GM18499 (cell line): ENCODE data around the gene THADA.
"Not testable (repeated sequence)": the region's sequence is repeated elsewhere in the genome, so short reads cannot be mapped to it uniquely, and the experiment has no call there.

ENCODE experiments used
- ATAC-seq: cut with Tn5 transposase; IDR thresholded peaks from one replicate; pipeline ENCODE4 v1.9.1; 2021; ENCODE audit warnings: moderate number of reproducible peaks; ENCODE audit not compliant: insufficient read depth, unreplicated experiment

Gene THADA

DNA sequence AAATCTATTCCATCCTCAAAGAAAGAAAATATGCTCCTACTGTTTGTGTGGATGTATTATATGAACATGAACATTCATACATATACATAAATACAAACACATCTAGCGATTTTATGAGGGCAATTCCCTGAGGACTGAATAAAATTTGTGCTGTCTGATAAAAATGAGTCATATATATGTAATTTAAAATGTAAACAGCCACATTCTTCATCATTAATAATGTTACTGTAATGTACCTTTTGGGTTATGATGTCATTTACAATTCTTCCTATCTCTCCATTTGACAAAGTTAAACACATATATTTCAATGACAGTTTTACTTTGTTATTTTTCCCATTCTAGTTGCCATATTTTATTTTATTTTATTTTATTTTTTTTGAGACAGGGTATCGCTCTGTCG is 278.2 kb downstream of the THADA start:
- ATAC-seq, result no peak

DNA sequence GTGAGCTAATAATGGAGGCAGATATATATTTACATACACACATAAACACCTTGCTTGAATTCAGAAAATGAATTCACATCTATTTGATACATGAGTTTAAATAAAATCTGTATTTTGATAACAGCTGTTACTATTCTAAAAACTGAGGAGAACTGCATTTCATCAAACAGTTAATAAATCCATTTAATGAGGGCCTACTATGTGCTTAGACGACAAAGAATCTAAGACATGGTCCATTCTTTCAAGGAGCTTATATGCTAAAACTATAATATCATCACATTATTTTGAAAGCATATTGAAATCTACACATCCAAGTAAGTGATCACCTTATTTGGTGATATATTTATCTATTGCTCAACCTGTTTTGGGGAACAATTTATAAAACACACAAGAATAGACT is 278.6 kb downstream of the THADA start:
- ATAC-seq, result no peak

- no peak for ATAC-seq
These were observed 280.4 kb downstream of the THADA start for GRCh38 chr2:43315482-43315881.

DNA sequence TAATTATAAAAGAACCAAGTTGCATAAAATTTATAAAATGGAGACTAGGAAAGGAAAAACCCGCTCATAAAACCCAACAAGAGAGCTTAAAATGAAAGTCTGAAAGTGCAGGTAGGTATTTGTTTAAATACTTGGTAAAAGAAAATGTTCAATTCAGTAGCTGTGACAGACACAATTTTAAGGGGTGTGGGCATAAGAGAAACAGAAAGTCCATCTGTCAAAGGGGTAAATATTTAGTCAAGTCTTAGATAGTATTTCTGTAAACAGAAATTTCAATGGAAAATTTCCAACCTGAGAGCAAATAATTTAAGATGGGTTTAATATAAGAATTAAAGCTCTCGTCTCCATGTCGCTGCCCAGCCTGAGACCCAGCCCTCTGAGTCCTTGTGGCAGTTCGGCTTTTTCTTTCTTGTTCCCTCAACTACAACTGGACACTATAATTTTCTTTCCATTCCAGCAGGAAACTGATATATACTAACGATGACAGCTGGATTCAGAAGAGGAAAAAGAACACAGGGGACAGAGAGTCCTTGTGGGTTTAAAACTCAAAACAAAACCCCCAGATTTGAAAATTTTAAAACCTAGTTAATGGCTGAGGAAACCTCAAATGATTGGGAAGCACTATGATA is 281.4 kb downstream of the THADA start:
- ATAC-seq, result no peak

GRCh38 chr2:43313642-43314017 is 282.2 kb downstream of the THADA start:
- ATAC-seq, result no peak

GRCh38 chr2:43312755-43313641 is 282.8 kb downstream of the THADA start:
- ATAC-seq, result no peak

GRCh38 chr2:43311276-43311675 is 284.6 kb downstream of the THADA start:
- ATAC-seq, result no peak

GRCh38 chr2:43309935-43310334 is 285.9 kb downstream of the THADA start:
- ATAC-seq, result no peak

- ATAC-seq, result no peak
These were observed 287.9 kb downstream of the THADA start for GRCh38 chr2:43307973-43308372.

DNA sequence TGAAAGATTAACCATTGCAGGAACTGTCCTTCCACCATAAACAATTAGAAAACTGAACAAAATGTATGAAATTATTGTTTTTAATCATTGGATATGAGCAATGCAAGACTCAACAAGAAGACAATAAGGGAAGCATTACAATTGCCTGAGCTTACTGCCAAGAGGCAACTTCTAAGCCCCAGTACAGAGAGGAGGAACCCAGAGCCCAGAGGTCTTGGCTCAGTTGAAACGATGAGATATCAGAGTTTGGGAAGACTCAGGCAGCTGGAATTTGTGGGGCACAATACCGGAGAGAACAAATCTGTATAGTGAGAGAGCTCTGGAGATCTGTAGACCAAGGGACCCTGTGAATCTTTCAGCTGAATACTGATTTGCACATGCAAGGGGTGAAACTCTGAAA is 288.8 kb downstream of the THADA start:
- ATAC-seq, result no peak

GRCh38 chr2:43306197-43306596 is 289.6 kb downstream of the THADA start:
- no peak for ATAC-seq

GRCh38 chr2:43305517-43305916 is 290.3 kb downstream of the THADA start:
- ATAC-seq, result no peak

- no peak for ATAC-seq
These were observed 290.8 kb downstream of the THADA start for GRCh38 chr2:43305012-43305411.

GRCh38 chr2:43303889-43304288 is 291.9 kb downstream of the THADA start:
- no peak for ATAC-seq

DNA sequence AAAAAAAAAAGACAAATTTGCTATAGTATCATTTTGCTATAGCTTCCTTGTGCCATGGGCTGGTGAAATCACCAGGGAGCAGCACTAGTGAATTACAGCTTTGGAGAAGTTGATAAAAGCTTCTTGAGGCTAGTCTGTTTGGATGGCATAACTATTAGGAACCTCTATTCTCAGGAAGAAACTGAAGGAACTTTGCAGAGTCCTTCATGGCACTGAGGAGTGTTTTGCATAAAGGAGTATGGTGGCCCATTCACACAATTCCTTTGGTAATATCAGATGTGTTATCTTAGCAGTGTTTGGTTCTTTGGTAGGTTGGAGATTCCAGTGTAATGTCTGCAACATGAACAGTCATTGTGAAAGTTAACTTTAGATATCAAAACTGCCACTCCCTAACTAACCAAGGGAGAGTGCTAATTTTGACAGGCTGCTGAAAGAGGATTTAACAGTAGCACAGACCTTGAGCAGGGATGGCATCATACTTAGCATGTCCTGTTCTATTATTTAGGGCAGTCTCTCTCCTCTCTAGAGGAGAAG is 292.8 kb downstream of the THADA start:
- no peak for ATAC-seq

DNA sequence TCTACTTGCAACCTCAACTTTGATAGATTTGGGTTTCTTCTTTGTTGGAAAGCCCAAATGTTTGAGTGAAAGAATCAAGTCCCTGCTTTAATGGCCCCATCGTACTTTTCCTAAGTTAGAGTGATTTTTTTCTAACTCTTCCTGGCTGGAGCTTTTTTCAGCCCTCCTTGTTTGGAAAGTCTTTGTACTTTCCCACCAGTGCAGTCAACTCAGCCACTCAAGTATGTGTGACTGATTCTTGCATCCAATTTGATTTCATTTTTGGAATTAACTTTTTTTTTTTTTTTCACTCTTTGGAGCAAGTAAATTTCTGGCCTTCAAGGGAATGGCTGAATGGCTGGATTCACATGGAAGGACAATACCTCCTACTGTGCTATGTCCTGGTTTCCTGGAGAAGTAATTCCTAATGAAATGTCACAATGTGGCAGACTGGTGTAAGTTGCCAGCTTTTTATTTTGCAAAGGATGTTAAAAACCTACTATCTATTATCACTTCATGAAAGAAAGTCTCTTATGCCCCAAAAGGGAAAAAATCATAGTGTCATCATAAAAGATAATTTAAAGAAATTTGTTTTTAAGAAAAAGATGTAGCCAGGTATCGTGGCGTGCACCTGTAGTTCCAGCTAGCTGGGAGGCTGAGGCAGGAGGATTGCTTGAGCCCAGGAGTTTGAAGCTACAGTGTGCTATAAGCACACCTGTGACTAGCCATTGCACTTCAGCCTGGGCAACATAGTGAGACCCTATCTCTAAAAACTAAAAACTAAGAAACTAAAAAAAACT is 293.5 kb downstream of the THADA start:
- ATAC-seq, result no peak

DNA sequence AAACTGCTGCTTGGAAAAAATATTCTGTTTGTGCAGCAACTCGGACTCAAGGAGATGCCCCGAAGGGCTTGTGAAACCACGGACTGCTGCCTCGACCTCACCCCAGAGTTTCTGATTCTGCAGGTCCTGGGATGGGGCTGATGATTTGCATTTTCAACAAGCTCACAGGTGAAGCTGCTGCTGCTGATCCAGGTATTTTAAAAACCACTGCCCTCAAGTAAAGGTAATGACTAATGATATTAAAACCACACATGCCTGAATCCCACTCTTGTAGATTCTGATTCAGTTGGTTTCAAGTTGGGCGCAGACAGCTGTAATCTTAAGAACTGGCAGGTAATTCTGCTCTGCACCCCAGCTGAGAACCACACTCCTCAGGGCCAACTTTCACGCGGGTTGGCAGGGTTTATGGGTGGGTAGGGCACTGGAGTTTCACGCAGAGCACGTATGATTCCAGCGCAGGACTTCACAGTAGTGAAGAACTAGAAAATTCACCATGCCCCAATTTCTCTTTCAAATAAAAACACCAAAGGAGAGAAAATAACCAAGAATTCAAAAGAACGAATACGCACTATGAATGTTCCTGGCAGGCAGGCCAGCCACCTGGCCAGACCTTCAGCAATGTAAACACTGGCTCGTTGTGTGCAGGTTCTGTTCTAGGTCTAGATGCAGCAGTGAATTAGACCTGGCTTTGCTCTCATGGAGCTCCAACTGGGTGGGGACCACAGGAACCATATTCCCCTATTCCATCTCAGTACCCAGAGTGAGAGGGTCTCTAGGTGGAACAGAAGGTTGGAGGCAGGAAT is 294.9 kb downstream of the THADA start:
- ATAC-seq, result no peak

GRCh38 chr2:43300222-43300621 is 295.6 kb downstream of the THADA start:
- ATAC-seq, result no peak

DNA sequence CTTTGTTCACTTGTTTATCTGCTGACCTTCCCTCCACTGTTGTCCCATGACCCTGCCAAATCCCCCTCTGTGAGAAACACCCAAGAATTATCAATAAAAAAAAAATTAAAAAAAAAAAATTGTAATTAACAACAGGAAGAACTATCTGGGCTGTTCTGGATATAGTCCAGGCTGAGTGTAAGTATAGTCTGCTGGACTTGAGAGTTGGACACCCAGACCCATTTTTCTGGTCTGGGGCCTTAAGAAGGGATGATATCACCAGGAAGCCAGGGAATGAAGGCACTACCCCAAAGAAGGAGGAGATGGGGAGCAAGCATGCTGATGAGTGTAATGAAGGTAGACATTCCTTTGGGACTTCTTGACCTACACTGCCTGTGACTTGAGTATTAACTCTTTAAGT is 297.3 kb downstream of the THADA start:
- no peak for ATAC-seq

DNA sequence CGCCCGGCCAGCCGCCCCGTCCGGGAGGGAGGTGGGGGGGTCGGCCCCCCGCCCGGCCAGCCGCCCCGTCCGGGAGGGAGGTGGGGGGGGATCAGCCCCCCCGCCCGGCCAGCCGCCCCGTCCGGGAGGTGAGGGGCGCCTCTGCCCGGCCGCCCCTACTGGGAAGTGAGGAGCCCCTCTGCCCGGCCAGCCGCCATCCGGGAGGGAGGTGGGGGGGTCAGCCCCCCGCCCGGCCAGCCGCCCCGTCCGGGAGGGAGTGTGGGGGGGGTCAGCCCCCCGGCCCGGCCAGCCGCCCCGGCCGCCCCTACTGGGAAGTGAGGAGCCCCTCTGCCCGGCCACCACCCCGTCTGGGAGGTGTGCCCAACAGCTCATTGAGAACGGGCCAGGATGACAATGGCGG is 298.1 kb downstream of the THADA start:
- not testable (repeated sequence) for ATAC-seq
